IMR-90 (cell line): Measurements from ENCODE around the gene FZD7. TPM values are rescaled to one million over a fixed set of nuclear protein-coding genes. Genes with fewer than 3 reads are reported as not detected.
A peak's percentile ranks its signal among the peaks of the same experiment; 100 is the strongest.

ENCODE experiments used
- ATAC-seq: fragments of 200-7000 bp; cut with Tn5 transposase; 2 replicates; pipeline ENCODE4 v1.9.1; 2020; ENCODE audit warnings: low read depth, mild to moderate bottlenecking, moderate library complexity
- BruUV-seq: library from RNA; stranded (reverse); fragments of 400-500 nt; replicated peaks from 2 replicates; lab custom pipeline; 2021; lab: Mats Ljungman, UMichigan
- CTCF ChIA-PET: fragments of 300-600 bp; formaldehyde crosslinking; extraction: SDS; loops from one replicate; lab custom pipeline; 2021; ENCODE audit warnings: antibody characterized with exemption; lab: Yijun Ruan, JAX
- POLR2A ChIA-PET: fragments of 300-600 bp; sonication (Branson Sonifier 250); formaldehyde crosslinking; loops from one replicate; lab custom pipeline; 2022; ENCODE audit warnings: antibody characterized with exemption; ENCODE audit not compliant: unreplicated experiment; lab: Charles Lee
- DNase-seq: peaks from one replicate; pipeline ENCODE4 v3.0.0; 2013
- H2AFZ ChIP-seq: replicated peaks from 2 replicates; pipeline ENCODE3; 2013; ENCODE audit warnings: low read length, mild to moderate bottlenecking; ENCODE audit not compliant: poor library complexity
- H2AK5ac ChIP-seq: 2 replicates; pipeline ENCODE4 v1.6.1; 2013; ENCODE audit warnings: low read depth, low read length, inconsistent platforms
- H2AK9ac ChIP-seq: replicated peaks from 2 replicates; pipeline ENCODE3; 2013; ENCODE audit warnings: mild to moderate bottlenecking, low read depth, low read length, moderate library complexity; ENCODE audit not compliant: poor library complexity
- H2BK120ac ChIP-seq: 2 replicates; pipeline ENCODE4 v1.6.1; 2013; ENCODE audit warnings: low read depth, low read length, inconsistent platforms
- H2BK15ac ChIP-seq: 3 replicates; pipeline ENCODE4 v1.6.1; 2013; ENCODE audit warnings: low read depth, low read length, inconsistent platforms
- H2BK20ac ChIP-seq: 2 replicates; pipeline ENCODE4 v1.6.1; 2013; ENCODE audit warnings: low read depth, mild to moderate bottlenecking, inconsistent platforms, low read length, moderate library complexity
- H2BK5ac ChIP-seq: 2 replicates; pipeline ENCODE4 v1.6.1; 2013; ENCODE audit warnings: mild to moderate bottlenecking, low read depth, low read length, inconsistent platforms; ENCODE audit not compliant: poor library complexity, severe bottlenecking
- H3K14ac ChIP-seq: replicated peaks from 2 replicates; pipeline ENCODE4 v1.6.1; 2013; ENCODE audit warnings: low read depth, low read length, inconsistent platforms
- H3K18ac ChIP-seq: 2 replicates; pipeline ENCODE4 v1.6.1; 2013; ENCODE audit warnings: low read depth, low read length, control low read depth
- H3K23ac ChIP-seq: 2 replicates; pipeline ENCODE4 v1.6.1; 2013; ENCODE audit warnings: low read depth, low read length, inconsistent platforms
- H3K27ac ChIP-seq: 2 replicates; pipeline ENCODE4 v1.5.1; 2013; ENCODE audit warnings: mild to moderate bottlenecking, control low read depth, low read length; ENCODE audit not compliant: insufficient read depth
- H3K27me3 ChIP-seq: 2 replicates; pipeline ENCODE4 v1.6.1; 2013; ENCODE audit warnings: low read length; ENCODE audit not compliant: control insufficient read depth, insufficient read depth
- H3K36me3 ChIP-seq: 2 replicates; pipeline ENCODE4 v1.6.1; 2013; ENCODE audit warnings: low read length, mixed read lengths; ENCODE audit not compliant: control insufficient read depth, insufficient read depth
- H3K4ac ChIP-seq: 2 replicates; pipeline ENCODE4 v1.6.1; 2013; ENCODE audit warnings: low read depth, low read length, inconsistent platforms
- H3K4me1 ChIP-seq: 2 replicates; pipeline ENCODE4 v1.6.1; 2013; ENCODE audit warnings: low read length, mixed read lengths; ENCODE audit not compliant: control insufficient read depth, insufficient read depth
- H3K4me2 ChIP-seq: 2 replicates; pipeline ENCODE4 v1.6.1; 2013; ENCODE audit warnings: low read depth, mild to moderate bottlenecking, control low read depth, low read length, moderate library complexity
- H3K4me3 ChIP-seq: 2 replicates; pipeline ENCODE4 v1.5.1; 2013; ENCODE audit warnings: low read depth, mild to moderate bottlenecking, control low read depth, low read length, moderate library complexity; ENCODE audit not compliant: insufficient read depth
- H3K56ac ChIP-seq: 2 replicates; pipeline ENCODE4 v1.6.1; 2013; ENCODE audit warnings: low read length, inconsistent platforms; ENCODE audit not compliant: insufficient read depth; ENCODE audit errors: extremely low read depth
- H3K79me1 ChIP-seq, 2 experiments: 2 replicates each; pipeline ENCODE4 v1.6.1; 2013; ENCODE audit warnings: low read length in 2 of 2, inconsistent platforms in 1 of 2, low read depth in 1 of 2
- H3K9ac ChIP-seq: 2 replicates; pipeline ENCODE4 v1.6.1; 2013; ENCODE audit warnings: low read depth, low read length, control low read depth
- H3K9me1 ChIP-seq: 2 replicates; pipeline ENCODE4 v1.6.1; 2013; ENCODE audit warnings: low read length, inconsistent platforms; ENCODE audit not compliant: insufficient read depth
- H3K9me3 ChIP-seq: 2 replicates; pipeline ENCODE4 v1.6.1; 2013; ENCODE audit warnings: low read length; ENCODE audit not compliant: control insufficient read depth, insufficient read depth
- H4K20me1 ChIP-seq: 2 replicates; pipeline ENCODE4 v1.6.1; 2013; ENCODE audit warnings: low read length, inconsistent platforms; ENCODE audit not compliant: insufficient read depth
- H4K5ac ChIP-seq: 2 replicates; pipeline ENCODE4 v1.6.1; 2013; ENCODE audit warnings: mild to moderate bottlenecking, low read depth, low read length, control low read depth
- H4K8ac ChIP-seq, 2 experiments: 2 replicates each; pipeline ENCODE4 v1.6.1; 2013; ENCODE audit warnings: low read depth in 2 of 2, low read length in 2 of 2, control low read depth in 1 of 2, inconsistent platforms in 1 of 2
- H4K91ac ChIP-seq: 2 replicates; pipeline ENCODE4 v1.6.1; 2013; ENCODE audit warnings: low read depth, low read length, inconsistent platforms; ENCODE audit not compliant: insufficient read depth
- MAZ ChIP-seq: IDR thresholded peaks from 2 replicates; pipeline ENCODE4 v1.6.1; 2012; ENCODE audit warnings: low read depth, mild to moderate bottlenecking, low read length, improper control_type of control experiment, moderate library complexity, borderline replicate concordance
- NFE2L2 ChIP-seq: fragments of 150-350 bp; IDR thresholded peaks from 2 replicates; pipeline ENCODE4 v1.6.1; 2016; ENCODE audit warnings: low read depth, mild to moderate bottlenecking, low read length
- POLR2A ChIP-seq: IDR thresholded peaks from 2 replicates; pipeline ENCODE4 v1.6.1; 2012; ENCODE audit warnings: mild to moderate bottlenecking, low read depth, low read length
- SMC3 ChIP-seq: fragments of 150-350 bp; IDR thresholded peaks from 2 replicates; pipeline ENCODE4 v1.6.1; 2016; ENCODE audit warnings: low read depth, mild to moderate bottlenecking, antibody characterized with exemption, low read length, moderate library complexity
- WGBS, 2 experiments: methylation state at CpG; one replicate each; pipeline versions ENCODE4 v1.1.5 to v1.1.7; 2013; ENCODE audit warnings: missing lambda C conversion rate in 2 of 2; ENCODE audit not compliant: insufficient read length in 1 of 2; ENCODE audit errors: extremely low coverage in 2 of 2; 5-methylcytosine and 5-hydroxymethylcytosine counted together
- dilution Hi-C: fragments of 300-500 bp; cut with HindIII; formaldehyde crosslinking; loops from one replicate; pipeline ENCODE4 v1.14.3; 2018; ENCODE audit warnings: low sequenced_read_pairs; ENCODE audit not compliant: unreplicated experiment
- in situ Hi-C: fragments of 300-500 bp; cut with MboI; formaldehyde crosslinking; loops from 3 replicates; pipeline ENCODE4 v1.14.3; 2019; ENCODE audit warnings: low sequenced_read_pairs, inconsistent platforms, mixed read lengths
- intact Hi-C: fragments of 100-400 bp; cut with micrococcal nuclease; formaldehyde crosslinking; loops from 2 replicates; pipeline ENCODE4 v1.10.0; 2022
- polyA plus RNA-seq, 3 experiments: library from polyadenylated mRNA; depleted of rRNA; stranded (reverse); fragments of >200 nt; gene quantifications; 2 replicates each; pipeline ENCODE4 v1.2.3, GENCODE V29; 2012; ENCODE audit warnings: low replicate concordance in 1 of 3
- total RNA-seq: library from RNA; depleted of rRNA; stranded (reverse); fragments of >200 nt; gene quantifications from 2 replicates; pipeline ENCODE4 v1.2.3, GENCODE V29; 2012

Gene FZD7
- total and polyA plus RNA-seq, 2 of the 4 experiments (the other 2 are of a cell fraction) = 62.4 to 90.9 TPM

GRCh38 chr2:202006301-202006700 lies 27.4 kb upstream of the FZD7 start:
- ChIA-PET POLR2A (no interaction called here), CTCF (no interaction called here)
- H3K4me3 ChIP-seq = no peak overlapping the region
- no peaks in the 10 kb centered on the region for H3K27me3 ChIP-seq
- no peak overlapping the region for H3K4me2 ChIP-seq
- no peaks in the 10 kb centered on the region for H3K79me1 ChIP-seq
- ATAC-seq (peak; percentile 47), DNase-seq (no peak)
- H3K27ac ChIP-seq = no peak overlapping the region
- no peak overlapping the region for H4K5ac ChIP-seq
- H2BK15ac ChIP-seq = no peak overlapping the region; the same call in 2 of the 3 replicates
- H2BK120ac ChIP-seq = no peak overlapping the region
- H2BK5ac ChIP-seq = no peak overlapping the region
- H2AK5ac ChIP-seq = no peak overlapping the region
- peak overlapping the region; percentile 19 for H2AFZ ChIP-seq
- H3K14ac ChIP-seq = no peak overlapping the region
- H3K4me1 ChIP-seq = peaks cover 10% of the 10 kb centered on the region
- H4K8ac ChIP-seq = no peak overlapping the region
- H3K23ac ChIP-seq = no peak overlapping the region
- no peaks in the 10 kb centered on the region for H3K36me3 ChIP-seq
- no peak overlapping the region for H2AK9ac ChIP-seq
- no peak overlapping the region for H3K4ac ChIP-seq
- no peak overlapping the region for H3K9ac ChIP-seq
- H3K9me3 ChIP-seq = no peaks in the 10 kb centered on the region
- no peak overlapping the region for H2BK20ac ChIP-seq
- TF ChIP-seq POLR2A = no peak
- no peak for TF ChIP-seq MAZ
- no peak for TF ChIP-seq SMC3
- TF ChIP-seq NFE2L2 = no peak
- H3K9me1 ChIP-seq = no peaks in the 10 kb centered on the region
- no CpG with 5 or more reads among the region's 1 CpG for WGBS, 2 experiments
- H4K20me1 ChIP-seq = no peaks in the 10 kb centered on the region
- intact Hi-C loops (no loop called here), dilution Hi-C loops (no loop called here), in situ Hi-C loops (no loop called here)
- BruUV-seq = no TSS peak
- no peak overlapping the region for H4K91ac ChIP-seq
- no peak overlapping the region for H3K56ac ChIP-seq
- H3K18ac ChIP-seq = no peak overlapping the region
